Esophagus muscularis mucosa (tissue), 4 donors: Measurements from ENCODE around the gene OSBPL1A. TPM values are rescaled to one million over a fixed set of nuclear protein-coding genes. Genes with fewer than 3 reads are reported as not detected.

ENCODE experiments used
- DNase-seq: peaks from one replicate; pipeline ENCODE4 v3.0.0-alpha.2; 2017; ENCODE audit errors: extremely low spot score
- H3K27ac ChIP-seq, 4 donors: fragments of 200-600 bp; sonication (generic); replicated peaks in 1 of 4; 1 replicate in 3 of 4; 2 replicates in 1 of 4; pipeline ENCODE4 v1.5.1; 2016 to 2019; ENCODE audit warnings: mild to moderate bottlenecking in 1 of 4
- H3K27me3 ChIP-seq, 4 donors: fragments of 200-600 bp; sonication (generic); one replicate each; pipeline versions ENCODE4 v1.5.1 to v1.6.0; 2016 to 2019
- H3K36me3 ChIP-seq, 4 donors: fragments of 200-600 bp; sonication (generic); one replicate each; pipeline ENCODE4 v1.5.1; 2016 to 2019
- H3K4me1 ChIP-seq, 4 donors: fragments of 200-600 bp; sonication (generic); one replicate each; pipeline ENCODE4 v1.5.1; 2016 to 2019
- H3K4me3 ChIP-seq, 4 donors: fragments of 200-600 bp; sonication (generic); 1 replicate in 2 of 4; 2 replicates in 2 of 4; pipeline ENCODE4 v1.5.1; 2016 to 2019; ENCODE audit warnings: mild to moderate bottlenecking in 4 of 4, moderate library complexity in 1 of 4
- H3K9me3 ChIP-seq, 4 donors: fragments of 200-600 bp; sonication (generic); 1 replicate in 3 of 4; 2 replicates in 1 of 4; pipeline ENCODE4 v1.5.1; 2016 to 2019
- CTCF ChIP-seq, 3 experiments: fragments of 200-600 bp in 2 of 3; fragments of 450-650 bp in 1 of 3; sonication (generic) in 2 of 3; IDR thresholded peaks; one replicate each; pipeline ENCODE4 v1.5.1; 2017 to 2019; ENCODE audit warnings: antibody characterized with exemption in 3 of 3, mild to moderate bottlenecking in 2 of 3, moderate library complexity in 1 of 3
- EP300 ChIP-seq: sonication (generic); formaldehyde crosslinking; IDR thresholded peaks from one replicate; pipeline ENCODE4 v1.6.1; 2017; ENCODE audit warnings: antibody characterized with exemption
- POLR2A ChIP-seq: fragments of 450-650 bp; IDR thresholded peaks from one replicate; pipeline ENCODE4 v1.6.1; 2017; ENCODE audit warnings: antibody characterized with exemption, moderate library complexity, mild to moderate bottlenecking, low read depth
- POLR2AphosphoS5 ChIP-seq, 2 donors: sonication (generic); formaldehyde crosslinking; IDR thresholded peaks; one replicate each; pipeline ENCODE4 v1.6.1; 2017; ENCODE audit warnings: antibody characterized with exemption in 2 of 2
- WGBS: methylation state at CpG from one replicate; pipeline ENCODE4 v1.1.5; 2018; 5-methylcytosine and 5-hydroxymethylcytosine counted together
- intact Hi-C: fragments of 100-400 bp; cut with DNase I; formaldehyde crosslinking; loops from one replicate; pipeline ENCODE4 v1.15.1; 2023
- total RNA-seq, 4 donors: library from RNA; depleted of rRNA; stranded (reverse); fragments of >200 nt; gene quantifications; one replicate each; pipeline versions ENCODE4 v1.1.0 to v1.2.1, GENCODE V29; 2016

OSBPL1A gene
- total RNA-seq, 4 donors from 2014 or later: 78.2 to 126 (median 101) TPM

- intact Hi-C loops: no loop called here
- TF ChIP-seq EP300 (no peak), CTCF (IDR thresholded peaks at IDR 0.05) (no peak), POLR2A (peak; percentile 20), POLR2AphosphoS5 (IDR thresholded peaks at IDR 0.05) (peak; percentile 70 to 91)
- peak within 1 kb of the TSS; percentile 58 to 75 (median 63) for H3K4me3 ChIP-seq
- H3K27me3 ChIP-seq: no peaks in the 10 kb centered on the region
- peak; percentile 93 for DNase-seq
- H3K9me3 ChIP-seq: no peaks in the 10 kb centered on the region
- H3K36me3 ChIP-seq: no peaks in the 10 kb centered on the region
- H3K27ac ChIP-seq: peak within 1 kb of the TSS; percentile 48 to 68 (median 56)
- WGBS: under 1% methylated on average over 30 of the region's 63 CpGs
- peaks cover 0 to 18% (median 17%) of the 10 kb centered on the region in 4 donors for H3K4me1 ChIP-seq
Observed at GRCh38 chr18:24138789-24139616, 258.6 kb downstream of the OSBPL1A start, which contains the start of gene CABYR. Gene CABYR (plus strand): TSS chr18:24139062. CDS start chr18:24143115, 4,053 bp downstream.

GRCh38 chr18:24138409-24138788 is 259.2 kb downstream of the OSBPL1A start:
- no peak for DNase-seq
- no peaks in the 10 kb centered on the region for H3K27me3 ChIP-seq
- WGBS: 36% methylated on average over 7 of the region's 7 CpGs
- TF ChIP-seq EP300 (no peak), POLR2AphosphoS5 (IDR thresholded peaks at IDR 0.05) (no peak), POLR2A (no peak), CTCF (IDR thresholded peaks at IDR 0.05) (no peak)
- no peaks in the 10 kb centered on the region for H3K9me3 ChIP-seq
- H3K4me1 ChIP-seq: peaks cover 0 to 18% (median 17%) of the 10 kb centered on the region in 4 donors
- H3K36me3 ChIP-seq: no peaks in the 10 kb centered on the region
- H3K4me3 ChIP-seq: peak overlapping the region; percentile 58 to 75 (median 63)
- H3K27ac ChIP-seq: peak overlapping the region; percentile 48 to 68 (median 56)
- intact Hi-C loops: no loop called here

GRCh38 chr18:24136967-24137373 is 260.7 kb downstream of the OSBPL1A start:
- H3K4me1 ChIP-seq: peaks cover 0 to 18% (median 17%) of the 10 kb centered on the region in 4 donors
- no peak for TF ChIP-seq POLR2A
- TF ChIP-seq POLR2AphosphoS5 (IDR thresholded peaks at IDR 0.05): no peak
- no peak for TF ChIP-seq EP300
- peaks cover 0 to 10% (median 3%) of the 10 kb centered on the region in 4 donors for H3K36me3 ChIP-seq
- no peaks in the 10 kb centered on the region for H3K9me3 ChIP-seq
- DNase-seq: no peak
- intact Hi-C loops: no loop called here
- H3K27ac ChIP-seq: no peak overlapping the region
- 90% methylated on average over 3 of the region's 3 CpGs for WGBS
- H3K4me3 ChIP-seq: no peak overlapping the region
- no peaks in the 10 kb centered on the region for H3K27me3 ChIP-seq

GRCh38 chr18:24130494-24130893 is 267.1 kb downstream of the OSBPL1A start:
- Histone ChIP-seq H3K27ac (no peak overlapping the region), H3K36me3 (peaks cover 0 to 49% (median 16%) of the 10 kb centered on the region in 4 donors), H3K4me1 (no peaks in the 10 kb centered on the region), H3K27me3 (no peaks in the 10 kb centered on the region), H3K9me3 (no peaks in the 10 kb centered on the region), H3K4me3 (no peak overlapping the region)
- intact Hi-C loops: no loop called here
- no peak for DNase-seq
- 81% methylated on average over 2 of the region's 2 CpGs for WGBS
- TF ChIP-seq EP300: no peak
- no peak for TF ChIP-seq CTCF (IDR thresholded peaks at IDR 0.05)
- no peak for TF ChIP-seq POLR2AphosphoS5 (IDR thresholded peaks at IDR 0.05)
- TF ChIP-seq POLR2A: no peak

- Histone ChIP-seq H3K27me3 (no peaks in the 10 kb centered on the region), H3K27ac (no peak overlapping the region), H3K36me3 (peaks cover 0 to 61% (median 22%) of the 10 kb centered on the region in 4 donors), H3K4me3 (no peak overlapping the region), H3K4me1 (no peaks in the 10 kb centered on the region), H3K9me3 (no peaks in the 10 kb centered on the region)
- DNase-seq: no peak
- intact Hi-C loops: no loop called here
- WGBS: 86% methylated on average over 4 of the region's 4 CpGs
- TF ChIP-seq CTCF (IDR thresholded peaks at IDR 0.05): no peak
- TF ChIP-seq POLR2AphosphoS5 (IDR thresholded peaks at IDR 0.05): no peak
- TF ChIP-seq POLR2A: no peak
- no peak for TF ChIP-seq EP300
Observed at GRCh38 chr18:24128700-24129099, 268.9 kb downstream of the OSBPL1A start.
